ENCODE measurements around the gene HEBP1.
A peak's percentile ranks its signal among the peaks of the same experiment; 100 is the strongest.

Gene HEBP1

GRCh38 chr12:12929696-12930095 lies 70.4 kb downstream of the HEBP1 start:
- no peak overlapping the region for H3K27ac ChIP-seq (ENCODE audit: low read depth, low read length)
- no peaks in the 10 kb centered on the region for H3K36me3 ChIP-seq (ENCODE audit: control insufficient read depth, insufficient read depth, low read length)
- 0 out of 2 replicates have a peak, but pooled peaks cover 2% of the 10 kb centered on the region for H3K4me1 ChIP-seq (ENCODE audit: control insufficient read depth, insufficient read depth, low read length)
- no peak overlapping the region for H3K4me3 ChIP-seq (ENCODE audit: low read depth, low read length)
- H3K9ac ChIP-seq (ENCODE audit: low read depth, low read length): no peak overlapping the region
- H3K9me3 ChIP-seq (ENCODE audit: control insufficient read depth, insufficient read depth, low read length): no peaks in the 10 kb centered on the region
- H3K27me3 ChIP-seq (ENCODE audit: control insufficient read depth, insufficient read depth, low read length): no peaks in the 10 kb centered on the region

- Histone ChIP-seq H3K4me3 (ENCODE audit: low read depth, low read length) (peak overlapping the region; percentile 69), H3K27me3 (ENCODE audit: control insufficient read depth, insufficient read depth, low read length) (no peaks in the 10 kb centered on the region), H3K36me3 (ENCODE audit: control insufficient read depth, insufficient read depth, low read length) (no peaks in the 10 kb centered on the region), H3K4me1 (ENCODE audit: control insufficient read depth, insufficient read depth, low read length) (0 out of 2 replicates have a peak, but pooled peaks cover 2% of the 10 kb centered on the region), H3K9me3 (ENCODE audit: control insufficient read depth, insufficient read depth, low read length) (no peaks in the 10 kb centered on the region), H3K9ac (ENCODE audit: low read depth, low read length) (peak overlapping the region; percentile 29; the same call in 1 of the 2 replicates), H3K27ac (ENCODE audit: low read depth, low read length) (no peak overlapping the region)
These were observed 72.6 kb downstream of the HEBP1 start for GRCh38 chr12:12927211-12928079.

- H3K27me3 ChIP-seq (ENCODE audit: control insufficient read depth, insufficient read depth, low read length): no peaks in the 10 kb centered on the region
- H3K4me1 ChIP-seq (ENCODE audit: control insufficient read depth, insufficient read depth, low read length): peaks cover 7% of the 10 kb centered on the region; the same call in 1 of the 2 replicates
- no peaks in the 10 kb centered on the region for H3K9me3 ChIP-seq (ENCODE audit: control insufficient read depth, insufficient read depth, low read length)
- no peak overlapping the region for H3K4me3 ChIP-seq (ENCODE audit: low read depth, low read length)
- H3K9ac ChIP-seq (ENCODE audit: low read depth, low read length): no peak overlapping the region
- H3K36me3 ChIP-seq (ENCODE audit: control insufficient read depth, insufficient read depth, low read length): no peaks in the 10 kb centered on the region
- H3K27ac ChIP-seq (ENCODE audit: low read depth, low read length): no peak overlapping the region
These were observed 73.4 kb downstream of the HEBP1 start for GRCh38 chr12:12926571-12927071.

- Histone ChIP-seq H3K27ac (ENCODE audit: low read depth, low read length) (no peak overlapping the region), H3K4me1 (ENCODE audit: control insufficient read depth, insufficient read depth, low read length) (peaks cover 8% of the 10 kb centered on the region; the same call in 1 of the 2 replicates), H3K27me3 (ENCODE audit: control insufficient read depth, insufficient read depth, low read length) (no peaks in the 10 kb centered on the region), H3K9ac (ENCODE audit: low read depth, low read length) (no peak overlapping the region), H3K4me3 (ENCODE audit: low read depth, low read length) (no peak overlapping the region), H3K9me3 (ENCODE audit: control insufficient read depth, insufficient read depth, low read length) (no peaks in the 10 kb centered on the region), H3K36me3 (ENCODE audit: control insufficient read depth, insufficient read depth, low read length) (no peaks in the 10 kb centered on the region)
These were observed 74.7 kb downstream of the HEBP1 start for GRCh38 chr12:12925388-12925787.

All from HUES48 (cell line).